ENCODE measurements around the gene HAP1. TPM values are rescaled to one million over a fixed set of nuclear protein-coding genes. Genes with fewer than 3 reads are reported as not detected.
"Not testable (repeated sequence)": the region's sequence is repeated elsewhere in the genome, so short reads cannot be mapped to it uniquely, and the experiment has no call there.

HAP1 gene
- total RNA-seq, 1 experiment from 2014 or later = 11.6 TPM

DNA sequence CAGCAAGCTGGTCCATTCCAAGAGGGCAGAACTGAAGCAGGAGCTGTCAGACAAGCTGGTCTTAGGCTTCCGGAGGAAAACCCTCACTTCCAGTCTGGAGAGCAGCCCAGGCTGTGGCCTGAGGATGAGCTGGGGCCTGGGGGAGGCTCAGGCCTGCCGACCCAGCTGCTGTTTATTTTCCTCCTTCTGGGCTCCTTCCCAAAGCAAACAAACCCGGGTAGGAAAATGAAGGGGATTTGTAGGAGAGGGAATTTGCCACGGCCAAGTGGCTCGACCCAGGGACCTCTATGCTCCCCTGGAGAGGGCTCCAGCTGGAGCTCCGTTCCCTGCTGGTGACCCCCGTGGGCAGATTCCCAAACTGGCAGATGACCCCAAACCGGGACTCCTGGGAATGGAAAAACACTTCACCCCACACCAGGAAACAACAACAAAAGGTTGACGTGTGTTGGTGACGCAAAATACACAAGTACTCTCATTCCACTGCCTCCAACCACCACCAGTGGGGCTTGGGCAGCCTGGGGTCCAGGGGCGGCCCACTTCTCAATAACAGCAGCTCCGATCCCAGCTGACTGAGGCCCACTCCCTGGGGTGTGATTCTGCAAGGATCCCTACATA, 43.2 kb upstream of the HAP1 start:
- no peaks in the 10 kb centered on the region for H3K9me3 ChIP-seq (ENCODE audit: control insufficient read depth, insufficient read depth, low read depth, low read length)
- intact Hi-C loops (cut with micrococcal nuclease; ENCODE audit: unreplicated experiment) (loop anchor here (2.0 kb wide), 1 partner anchor 23 kb away; no protein-coding TSS in a partner anchor), in situ Hi-C loops (cut with HindIII; ENCODE audit: low pct_unique_long_range_greater_than_20kb, low sequenced_read_pairs) (no loop called here)
- TF ChIP-seq, protein P1, sequence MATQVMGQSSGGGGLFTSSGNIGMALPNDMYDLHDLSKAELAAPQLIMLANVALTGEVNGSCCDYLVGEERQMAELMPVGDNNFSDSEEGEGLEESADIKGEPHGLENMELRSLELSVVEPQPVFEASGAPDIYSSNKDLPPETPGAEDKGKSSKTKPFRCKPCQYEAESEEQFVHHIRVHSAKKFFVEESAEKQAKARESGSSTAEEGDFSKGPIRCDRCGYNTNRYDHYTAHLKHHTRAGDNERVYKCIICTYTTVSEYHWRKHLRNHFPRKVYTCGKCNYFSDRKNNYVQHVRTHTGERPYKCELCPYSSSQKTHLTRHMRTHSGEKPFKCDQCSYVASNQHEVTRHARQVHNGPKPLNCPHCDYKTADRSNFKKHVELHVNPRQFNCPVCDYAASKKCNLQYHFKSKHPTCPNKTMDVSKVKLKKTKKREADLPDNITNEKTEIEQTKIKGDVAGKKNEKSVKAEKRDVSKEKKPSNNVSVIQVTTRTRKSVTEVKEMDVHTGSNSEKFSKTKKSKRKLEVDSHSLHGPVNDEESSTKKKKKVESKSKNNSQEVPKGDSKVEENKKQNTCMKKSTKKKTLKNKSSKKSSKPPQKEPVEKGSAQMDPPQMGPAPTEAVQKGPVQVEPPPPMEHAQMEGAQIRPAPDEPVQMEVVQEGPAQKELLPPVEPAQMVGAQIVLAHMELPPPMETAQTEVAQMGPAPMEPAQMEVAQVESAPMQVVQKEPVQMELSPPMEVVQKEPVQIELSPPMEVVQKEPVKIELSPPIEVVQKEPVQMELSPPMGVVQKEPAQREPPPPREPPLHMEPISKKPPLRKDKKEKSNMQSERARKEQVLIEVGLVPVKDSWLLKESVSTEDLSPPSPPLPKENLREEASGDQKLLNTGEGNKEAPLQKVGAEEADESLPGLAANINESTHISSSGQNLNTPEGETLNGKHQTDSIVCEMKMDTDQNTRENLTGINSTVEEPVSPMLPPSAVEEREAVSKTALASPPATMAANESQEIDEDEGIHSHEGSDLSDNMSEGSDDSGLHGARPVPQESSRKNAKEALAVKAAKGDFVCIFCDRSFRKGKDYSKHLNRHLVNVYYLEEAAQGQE (IDR thresholded peaks at IDR 0.05; ENCODE audit: insufficient read depth in 1 of 2, low read depth in 2 of 2, low read length in 1 of 2) = no peak; a peak in 1 of 4 replicates
- TF ChIP-seq CTCF (IDR thresholded peaks at IDR 0.05) = no peak
- peak; percentile 79 for TF ChIP-seq POLR2AphosphoS5 (IDR thresholded peaks at IDR 0.05; ENCODE audit: low read depth, low read length)
- TF ChIP-seq TCF7L2 (IDR thresholded peaks at IDR 0.05; ENCODE audit: low read depth, low read length) = peak; percentile 83
- TF ChIP-seq SIN3A (IDR thresholded peaks at IDR 0.05; ENCODE audit: borderline replicate concordance, insufficient read depth, low read depth, low read length) = no peak; the same call in 1 of the 2 replicates
- no peaks in the 10 kb centered on the region for H3K36me3 ChIP-seq (ENCODE audit: control insufficient read depth, insufficient read depth, low read length)
- ChIA-PET CTCF (interaction anchor here (0.6 to 1.9 kb wide), 5 partner anchors 8 to 314 kb away, joined by 3 to 26 read pairs (median 6); partner anchors contain the start of gene JUP), POLR2A (interaction anchor here (0.7 to 1.9 kb wide), 4 partner anchors 9 to 27 kb away, joined by 3 to 14 read pairs (median 4); partner anchors contain the start of gene JUP)
- H3K27me3 ChIP-seq (ENCODE audit: control insufficient read depth, insufficient read depth, low read length) = no peaks in the 10 kb centered on the region
- H3K4me3 ChIP-seq (ENCODE audit: low read depth in 2 of 2, low read length in 2 of 2) = peak overlapping the region; percentile 1 to 17; a peak in 2 of 4 replicates
- DNase-seq (ENCODE audit: low read depth, low spot score) (peak; percentile 69), ATAC-seq (peak; percentile 87)
- BruUV-seq (replicated peaks) = no TSS peak
- H3K4me1 ChIP-seq (ENCODE audit: control insufficient read depth, insufficient read depth, low read length) = peaks cover 72% of the 10 kb centered on the region
- H3K27ac ChIP-seq (ENCODE audit: low read length) = peak overlapping the region; percentile 94

DNA sequence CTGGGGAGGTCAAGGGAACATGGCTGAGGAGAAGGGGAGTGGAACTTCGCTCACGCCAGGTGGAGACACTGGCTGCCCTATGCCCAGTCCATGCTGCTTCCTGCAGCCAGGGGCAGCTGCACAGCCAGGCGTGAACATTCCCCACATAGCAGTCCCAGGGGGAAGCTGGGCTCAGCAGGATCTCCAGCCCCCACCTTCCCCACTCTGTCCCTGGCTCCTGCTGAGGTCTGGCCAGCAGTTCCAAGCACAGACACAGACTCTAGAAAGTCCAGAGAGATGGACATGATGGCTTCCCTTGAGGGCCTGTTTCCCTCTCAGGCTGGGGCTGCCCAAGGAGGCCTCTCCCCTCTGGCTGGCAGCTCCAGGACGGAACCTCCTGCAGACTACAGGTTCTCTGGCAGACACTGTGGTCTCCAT, 42.7 kb upstream of the HAP1 start:
- peak; percentile 80 for ATAC-seq
- DNase-seq (ENCODE audit: low read depth, low spot score) = no peak
- Histone ChIP-seq H3K36me3 (ENCODE audit: control insufficient read depth, insufficient read depth, low read length) (no peaks in the 10 kb centered on the region), H3K27ac (ENCODE audit: low read length) (peak overlapping the region; percentile 94), H3K4me1 (ENCODE audit: control insufficient read depth, insufficient read depth, low read length) (peaks cover 69% of the 10 kb centered on the region), H3K27me3 (ENCODE audit: control insufficient read depth, insufficient read depth, low read length) (no peaks in the 10 kb centered on the region), H3K4me3 (ENCODE audit: low read depth in 2 of 2, low read length in 2 of 2) (peak overlapping the region in 1 of 2 experiments; percentile 1; a peak in 1 of 4 replicates), H3K9me3 (ENCODE audit: control insufficient read depth, insufficient read depth, low read depth, low read length) (no peaks in the 10 kb centered on the region)
- ChIA-PET CTCF (interaction anchor here (0.5 to 1.9 kb wide), 5 partner anchors 9 to 315 kb away, joined by 3 to 26 read pairs (median 4); partner anchors contain the start of gene JUP), POLR2A (interaction anchor here (0.7 to 1.9 kb wide), 3 partner anchors 9 to 27 kb away, joined by 3 to 14 read pairs (median 4); partner anchors contain the start of gene JUP)
- in situ Hi-C loops (cut with HindIII; ENCODE audit: low pct_unique_long_range_greater_than_20kb, low sequenced_read_pairs) (no loop called here), intact Hi-C loops (cut with micrococcal nuclease; ENCODE audit: unreplicated experiment) (no loop called here)
- BruUV-seq (replicated peaks) = no TSS peak
- TF ChIP-seq TCF7L2 (IDR thresholded peaks at IDR 0.05; ENCODE audit: low read depth, low read length) (no peak), POLR2AphosphoS5 (IDR thresholded peaks at IDR 0.05; ENCODE audit: low read depth, low read length) (no peak), CTCF (IDR thresholded peaks at IDR 0.05) (no peak), SIN3A (IDR thresholded peaks at IDR 0.05; ENCODE audit: borderline replicate concordance, insufficient read depth, low read depth, low read length) (no peak)
- TF ChIP-seq, protein P1 (IDR thresholded peaks at IDR 0.05; ENCODE audit: insufficient read depth in 1 of 2, low read depth in 2 of 2, low read length in 1 of 2) = no peak

- H3K9me3 ChIP-seq (ENCODE audit: control insufficient read depth, insufficient read depth, low read depth, low read length); H3K36me3 ChIP-seq (ENCODE audit: control insufficient read depth, insufficient read depth, low read length); BruUV-seq (replicated peaks); ATAC-seq; in situ Hi-C loops (cut with HindIII; ENCODE audit: low pct_unique_long_range_greater_than_20kb, low sequenced_read_pairs); DNase-seq (ENCODE audit: low read depth, low spot score); POLR2A ChIA-PET; H3K27me3 ChIP-seq (ENCODE audit: control insufficient read depth, insufficient read depth, low read length); intact Hi-C loops (cut with micrococcal nuclease; ENCODE audit: unreplicated experiment); H3K4me3 ChIP-seq (ENCODE audit: low read depth in 2 of 2, low read length in 2 of 2): not testable (repeated sequence)
- Histone ChIP-seq H3K4me1 (ENCODE audit: control insufficient read depth, insufficient read depth, low read length) (peaks cover 61% of the 10 kb centered on the region), H3K27ac (ENCODE audit: low read length) (peak overlapping the region; percentile 94)
- CTCF ChIA-PET = interaction anchor here (0.5 to 1.1 kb wide), 3 partner anchors 23 to 87 kb away, joined by 3 to 5 read pairs (median 4); no protein-coding TSS in a partner anchor
These were observed 41.9 kb upstream of the HAP1 start for GRCh38 chr17:41776262-41776900.

Measured in Panc1 (cell line).